COLO668 (cell line): ENCODE measurements around the gene NME3.
"Not testable (repeated sequence)": the region's sequence is repeated elsewhere in the genome, so short reads cannot be mapped to it uniquely, and the experiment has no call there.

Source experiments
- DNase-seq: peaks from one replicate; lab custom pipeline; 2025; ENCODE audit not compliant: unreplicated experiment; lab: John Stamatoyannopoulos, UW

NME3 gene

GRCh38 chr16:1754204-1754603 is 17.1 kb downstream of the NME3 start:
- DNase-seq: no peak

GRCh38 chr16:1752853-1753252 is 18.5 kb downstream of the NME3 start:
- no peak for DNase-seq

DNA sequence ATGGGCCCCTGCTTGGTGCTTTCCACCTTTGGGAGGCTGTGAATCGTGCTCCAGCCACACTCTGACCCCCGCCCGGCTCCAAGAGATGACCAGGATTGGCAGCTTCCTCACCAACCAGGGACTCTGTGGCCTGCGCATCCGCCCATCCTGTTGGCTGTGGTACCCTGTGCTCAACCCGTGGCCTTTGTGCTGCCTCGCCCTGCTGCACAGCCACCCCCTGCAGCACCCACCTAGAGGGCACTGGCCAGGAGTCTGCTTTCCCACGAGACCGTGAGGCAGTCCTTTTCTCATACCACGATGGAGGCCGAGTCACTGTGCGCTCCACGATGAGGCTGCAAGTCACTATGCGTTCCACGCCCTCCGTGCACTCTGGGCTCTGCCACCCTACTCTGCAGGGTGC is 19.4 kb downstream of the NME3 start:
- DNase-seq: no peak

GRCh38 chr16:1749152-1750117 is 21.9 kb downstream of the NME3 start:
- no peak for DNase-seq

- DNase-seq: no peak
Measured at GRCh38 chr16:1747934-1748333, 23.4 kb downstream of the NME3 start.

- no peak for DNase-seq
Measured at GRCh38 chr16:1746693-1747195, 24.6 kb downstream of the NME3 start.

DNA sequence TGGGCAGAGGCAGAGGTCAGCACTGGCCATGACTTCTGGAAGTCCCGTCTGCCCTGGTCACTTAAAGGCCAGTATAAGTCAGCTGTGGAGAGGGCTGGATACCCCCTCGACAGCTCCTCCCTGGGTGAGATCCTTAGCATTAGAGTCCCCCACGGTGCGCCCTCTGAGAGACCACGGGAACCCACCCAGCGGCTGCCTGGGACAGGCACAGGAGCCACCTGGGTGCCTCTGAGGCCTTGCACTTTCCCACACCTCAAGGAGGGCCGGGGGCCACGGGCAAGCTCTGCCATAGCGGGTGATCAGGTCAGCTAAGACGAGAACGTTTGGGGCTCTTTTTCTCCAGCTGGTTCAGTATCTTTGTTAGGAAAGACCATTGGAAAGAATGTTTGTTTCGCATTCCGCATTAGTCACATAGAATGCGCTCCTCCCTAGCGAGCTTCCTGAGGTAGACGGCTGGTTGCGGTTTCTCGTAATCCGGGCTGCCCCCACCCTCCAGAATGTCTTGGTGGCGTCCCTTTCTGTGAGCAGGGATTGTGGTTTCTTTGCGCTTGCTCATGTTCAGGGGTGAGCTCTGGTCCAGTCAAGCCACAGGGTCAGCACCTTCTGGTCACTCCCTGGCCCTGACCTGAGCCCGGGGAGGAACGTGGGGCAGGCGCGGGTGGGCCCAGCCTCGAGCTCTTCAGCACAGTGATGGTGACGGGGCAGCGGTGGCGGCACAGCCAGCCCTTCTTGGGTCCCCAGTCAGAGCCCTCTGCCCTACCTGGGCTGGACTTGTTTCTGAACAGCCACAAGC is 25.2 kb downstream of the NME3 start:
- DNase-seq: no peak

DNA sequence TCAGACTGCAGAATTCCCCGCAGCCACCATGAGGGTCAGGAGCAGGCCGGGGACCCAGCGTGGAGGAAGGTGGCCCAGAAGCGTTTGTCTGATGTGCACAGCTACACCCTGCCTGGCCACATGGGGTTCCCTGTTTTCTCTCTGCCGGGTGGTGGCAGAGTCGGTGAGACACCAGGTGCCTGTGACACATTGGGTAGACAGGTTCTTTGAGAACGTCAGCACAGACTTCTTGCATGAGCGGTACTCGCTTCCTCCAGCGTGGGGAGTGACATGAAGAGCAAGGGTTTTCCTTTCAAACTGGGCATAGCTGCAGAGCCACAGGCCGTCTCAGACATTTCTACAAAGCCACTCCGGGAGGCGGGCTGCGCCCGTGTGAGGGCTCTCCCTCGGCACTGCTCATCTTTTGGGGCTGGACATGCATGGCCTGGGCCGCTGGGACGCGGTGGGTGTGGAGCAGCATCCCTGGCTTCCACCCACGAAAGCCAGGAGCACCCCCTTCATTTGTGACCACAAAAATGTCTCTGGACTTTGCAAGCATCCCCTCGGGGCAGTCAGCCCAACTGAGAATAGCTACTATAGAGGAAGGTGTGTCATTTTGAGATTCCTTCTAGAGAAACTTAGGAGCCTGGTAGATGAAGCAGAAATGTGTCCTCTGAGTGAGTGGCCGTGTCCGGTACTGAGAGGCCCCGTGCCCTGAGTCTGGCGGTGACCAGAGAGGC is 26.0 kb downstream of the NME3 start:
- no peak for DNase-seq

DNA sequence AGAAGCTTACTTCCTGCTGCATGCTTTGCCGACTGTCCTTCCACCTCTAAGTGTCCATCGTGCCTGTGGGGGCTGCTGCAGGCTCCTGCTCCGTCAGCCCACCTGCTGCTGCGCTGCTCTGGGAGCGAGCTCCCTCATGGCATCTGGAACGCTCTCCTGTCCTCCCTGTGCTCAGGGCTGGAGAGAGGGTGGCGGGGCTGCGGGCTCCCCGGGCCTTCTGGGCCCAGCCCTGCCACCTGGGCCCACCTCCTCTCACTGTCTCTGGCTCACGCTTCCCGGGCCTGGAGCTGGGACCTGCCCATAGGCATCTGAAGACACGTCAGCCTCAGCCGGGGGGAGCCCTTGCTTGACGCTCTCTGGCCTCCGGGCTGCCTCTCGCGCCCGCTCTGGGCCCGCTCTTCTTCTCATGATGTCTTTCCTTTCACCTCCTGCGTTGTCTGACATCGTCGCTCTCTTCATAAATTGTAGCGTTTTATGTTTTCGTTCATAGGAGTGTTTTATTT is 27.0 kb downstream of the NME3 start:
- no peak for DNase-seq

DNA sequence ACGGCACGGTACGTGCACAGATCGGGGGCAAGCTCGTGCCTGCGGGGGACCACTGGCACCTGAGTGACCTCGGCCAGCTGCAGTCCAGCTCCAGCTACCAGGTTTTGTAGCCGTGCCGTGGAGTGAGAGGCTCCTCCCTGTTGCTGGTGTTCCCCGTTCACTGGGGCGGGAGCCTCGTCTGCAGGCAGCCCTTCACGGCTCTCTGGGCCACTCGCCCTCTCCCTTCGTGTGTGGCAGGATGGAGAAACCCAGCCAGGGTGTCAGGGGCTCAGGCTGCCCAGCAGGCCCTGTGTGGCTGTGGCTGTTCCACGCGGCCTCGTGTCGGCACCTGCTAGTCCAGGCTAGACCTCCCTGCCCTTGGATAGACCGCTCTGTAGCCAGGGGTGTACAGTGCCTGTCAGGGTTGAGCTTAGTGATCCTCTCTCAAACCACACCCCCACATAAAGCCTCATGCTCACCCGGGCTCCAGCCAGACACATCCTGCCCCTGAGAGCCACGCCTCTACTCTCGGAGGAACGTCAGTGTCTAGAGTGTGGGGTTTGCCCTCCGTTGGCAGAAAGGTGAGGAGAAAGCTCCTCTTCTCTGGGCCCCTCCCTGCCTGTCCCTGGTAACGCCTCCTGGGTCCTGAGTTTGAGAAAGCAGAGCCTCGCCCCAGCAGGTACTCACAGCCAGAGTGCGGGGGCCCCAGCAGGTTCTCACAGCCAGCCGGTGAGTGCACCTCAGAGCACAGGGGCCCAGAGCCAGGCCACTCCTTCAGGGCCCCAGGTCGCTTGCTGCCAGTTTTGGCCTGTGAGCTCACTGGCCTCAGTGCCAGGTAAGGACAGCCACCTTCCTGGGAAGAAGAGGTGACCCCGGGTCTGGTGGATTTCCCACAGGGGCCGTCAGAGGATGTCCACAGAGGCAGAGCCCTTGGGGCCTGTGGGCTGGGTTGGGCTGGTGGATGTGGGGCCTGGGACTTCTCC is 27.7 kb downstream of the NME3 start:
- no peak for DNase-seq

DNA sequence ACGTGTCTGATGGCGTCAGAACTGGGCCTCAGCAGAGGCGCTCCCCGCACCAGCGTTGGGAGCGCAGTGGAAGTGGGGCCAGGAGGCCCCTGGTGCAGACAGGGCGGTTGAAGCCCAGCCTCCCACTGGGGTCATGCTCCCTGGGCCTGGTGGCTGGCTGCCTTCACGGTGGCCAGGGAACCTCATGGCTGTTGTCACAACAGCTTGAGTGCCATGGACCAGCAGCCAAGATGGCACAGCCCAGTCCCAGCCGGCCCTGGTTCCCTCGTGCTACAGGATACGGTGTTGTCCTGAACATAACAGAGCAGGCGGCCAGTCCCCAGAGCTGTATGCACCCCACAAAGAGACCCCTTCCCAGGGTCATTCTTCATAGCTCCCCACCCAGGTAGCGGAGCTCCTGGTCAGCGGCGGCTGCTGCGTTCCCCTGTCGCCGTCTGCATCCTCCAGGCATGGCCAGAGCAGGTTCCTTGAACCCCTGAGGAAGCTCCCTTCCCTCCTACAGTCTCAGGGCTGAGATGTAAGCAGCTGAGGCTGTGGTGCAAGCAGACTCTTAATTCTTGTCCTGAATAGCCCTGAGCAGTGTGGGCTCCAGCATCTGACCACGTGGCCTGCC is 29.7 kb downstream of the NME3 start:
- no peak for DNase-seq

DNA sequence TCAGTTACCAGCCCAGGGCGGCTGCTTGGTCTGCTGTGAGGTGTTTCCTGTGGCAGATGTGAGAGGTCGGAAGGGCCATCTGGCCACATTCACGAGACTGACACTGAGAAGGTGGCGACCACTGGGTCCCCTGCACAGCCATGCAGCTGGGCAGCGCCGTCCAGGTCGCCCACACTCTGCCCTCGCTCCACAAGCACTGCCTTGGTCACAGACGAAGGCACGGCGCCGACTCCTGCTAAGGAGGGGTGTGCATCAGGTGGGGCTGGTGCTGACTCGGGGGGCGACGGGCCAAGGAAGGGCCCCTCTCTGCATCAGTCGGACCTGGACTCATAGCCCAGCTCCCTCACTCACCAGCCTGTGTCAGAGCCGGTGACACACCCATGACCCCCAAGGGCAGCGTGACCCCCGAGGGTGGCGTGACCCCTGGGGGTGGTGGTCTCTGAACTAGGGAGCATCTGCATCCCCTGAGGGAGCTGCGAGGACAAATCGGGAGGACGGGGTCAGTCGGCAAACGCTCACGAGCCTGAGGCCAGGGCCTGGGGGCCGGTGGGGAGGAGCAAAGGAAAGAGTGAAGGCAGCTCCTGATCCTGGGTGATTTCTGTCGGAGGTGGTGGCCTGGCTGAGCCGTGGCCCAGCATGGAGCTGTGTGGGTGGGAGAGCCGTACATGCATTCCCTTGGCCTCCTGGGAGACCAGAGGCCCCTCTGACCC is 30.4 kb downstream of the NME3 start:
- no peak for DNase-seq

DNA sequence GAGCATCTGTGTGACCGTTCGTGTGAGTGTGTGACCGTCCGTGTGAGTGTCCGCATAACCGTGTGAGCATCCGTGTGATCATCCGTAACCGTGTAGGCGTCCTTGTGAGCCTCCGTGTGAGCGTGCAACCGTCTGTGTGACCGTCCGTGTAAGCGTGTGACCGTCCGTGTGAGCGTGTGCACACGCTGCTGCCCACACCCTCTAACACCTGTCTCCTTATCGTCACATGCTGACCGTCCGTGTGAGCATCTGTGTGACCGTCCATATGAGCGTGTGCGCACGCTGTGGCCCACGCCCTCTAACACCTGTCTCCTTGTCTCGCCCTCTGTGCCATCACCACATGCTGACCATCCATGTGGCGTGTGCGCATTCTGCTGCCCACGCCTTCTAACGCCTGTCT is 31.1 kb downstream of the NME3 start:
- no peak for DNase-seq

- no peak for DNase-seq
Measured at GRCh38 chr16:1734816-1735215, 36.5 kb downstream of the NME3 start.

DNA sequence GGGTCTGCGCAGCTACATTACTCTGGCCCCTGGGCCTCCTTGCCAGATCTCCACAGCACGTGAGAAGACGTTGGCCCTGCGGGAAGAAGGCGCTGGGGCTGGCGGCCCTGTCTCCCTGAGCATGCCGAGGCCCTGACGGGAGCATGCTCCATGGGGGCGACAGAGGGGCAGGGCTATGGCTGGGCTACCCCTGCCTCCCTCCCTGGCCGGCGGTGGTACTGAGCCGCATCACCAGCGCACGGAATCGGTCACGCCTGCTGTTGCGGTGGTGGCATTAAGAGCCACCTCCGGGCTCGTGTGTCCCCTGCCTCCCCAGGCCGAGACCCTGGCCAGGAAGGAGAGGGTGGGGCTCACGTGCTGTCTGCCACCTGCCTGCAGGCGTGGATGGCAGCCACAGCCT is 37.2 kb downstream of the NME3 start:
- no peak for DNase-seq

DNA sequence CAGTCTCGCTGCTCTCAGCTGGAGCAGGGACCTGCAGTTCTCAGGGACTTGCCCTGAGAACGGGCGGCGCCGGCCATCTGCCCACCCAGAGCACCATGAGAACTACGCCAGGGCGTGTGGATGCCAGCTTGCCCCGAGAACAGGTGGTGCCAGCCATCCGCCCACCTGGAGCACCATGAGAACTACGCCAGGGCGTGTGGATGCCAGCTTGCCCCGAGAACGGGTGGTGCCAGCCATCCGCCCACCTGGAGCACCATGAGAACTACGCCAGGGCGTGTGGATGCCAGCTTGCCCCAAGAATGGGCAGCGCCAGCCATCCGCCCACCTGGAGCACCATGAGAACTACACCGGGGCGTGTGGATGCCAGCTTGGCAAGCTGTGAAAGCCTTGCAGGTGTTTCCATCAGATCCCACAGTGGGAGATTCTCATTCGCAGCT is 38.8 kb downstream of the NME3 start:
- DNase-seq: not testable (repeated sequence)

DNA sequence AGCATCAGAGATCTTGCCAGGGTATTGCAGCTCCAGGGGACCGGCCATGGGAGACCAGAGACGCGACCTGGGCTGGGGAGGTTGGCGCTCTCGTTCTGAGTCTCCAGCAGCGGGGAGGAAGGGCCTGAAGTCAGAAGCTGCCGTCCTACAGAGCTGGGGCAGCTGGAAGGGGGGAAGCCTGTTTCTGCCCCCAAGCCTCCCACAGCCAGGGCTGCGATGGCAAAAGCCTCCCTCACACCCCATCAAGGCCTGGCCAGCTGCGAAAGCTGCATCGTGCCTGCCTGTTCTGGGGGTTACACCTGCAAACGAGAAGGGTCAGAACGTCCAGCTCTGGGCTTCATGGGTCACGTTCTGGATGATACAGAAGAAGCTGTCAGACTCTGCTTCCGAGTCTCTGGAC is 39.3 kb downstream of the NME3 start:
- DNase-seq: no peak

DNA sequence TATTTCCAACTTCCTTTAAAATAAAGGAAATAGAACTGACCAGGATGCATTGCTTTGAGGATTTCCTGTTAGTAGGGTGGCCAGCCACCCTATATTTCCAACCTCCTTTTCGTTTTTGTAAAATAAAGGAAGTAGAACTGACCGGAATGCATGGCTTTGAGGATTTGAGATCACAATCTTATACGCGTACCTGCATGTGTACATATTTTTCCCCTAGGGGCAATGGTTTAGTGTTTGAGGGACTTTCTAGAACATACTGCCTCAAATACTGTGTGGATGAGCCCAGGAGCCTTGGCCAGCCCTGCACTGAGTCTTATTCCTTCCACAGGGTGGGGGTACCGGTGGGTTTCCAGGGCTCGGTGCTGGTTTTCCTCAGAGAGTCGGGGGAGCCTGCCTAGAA is 39.7 kb downstream of the NME3 start:
- no peak for DNase-seq

GRCh38 chr16:1731073-1731472 is 40.3 kb downstream of the NME3 start:
- no peak for DNase-seq
